Epithelial cell of esophagus (primary cell): ENCODE data around the gene TMEM52.

ENCODE experiments used
- DNase-seq: peaks from one replicate; pipeline ENCODE4 v3.0.0; 2010; ENCODE audit warnings: low read depth
- H3K4me3 ChIP-seq: 2 replicates; pipeline ENCODE4 v1.5.1; 2011; ENCODE audit warnings: mild to moderate bottlenecking, low read length, control low read depth
- TF ChIP-seq, protein P1 (sequence below): IDR thresholded peaks from 2 replicates; pipeline ENCODE4 v1.5.1; 2011; ENCODE audit warnings: low read depth, mild to moderate bottlenecking, low read length, control low read depth, inconsistent platforms; ENCODE audit not compliant: insufficient read depth; ENCODE audit errors: missing control alignments

Gene TMEM52

DNA sequence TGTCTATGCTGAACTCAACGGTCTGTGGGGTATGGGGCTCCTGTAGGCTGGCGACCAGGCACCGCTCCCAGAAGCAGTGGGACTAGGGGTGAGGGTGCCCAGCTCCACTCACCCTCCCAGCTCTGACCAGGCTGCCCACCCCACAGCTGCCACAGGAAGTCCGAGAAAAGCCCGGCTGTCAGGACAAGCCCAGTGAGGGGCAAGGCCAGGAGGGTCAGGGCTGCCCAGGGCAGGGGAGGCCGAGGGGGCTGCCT is 3.5 kb upstream of the TMEM52 start:
- no peak overlapping the region for H3K4me3 ChIP-seq
- TF ChIP-seq, protein P1, sequence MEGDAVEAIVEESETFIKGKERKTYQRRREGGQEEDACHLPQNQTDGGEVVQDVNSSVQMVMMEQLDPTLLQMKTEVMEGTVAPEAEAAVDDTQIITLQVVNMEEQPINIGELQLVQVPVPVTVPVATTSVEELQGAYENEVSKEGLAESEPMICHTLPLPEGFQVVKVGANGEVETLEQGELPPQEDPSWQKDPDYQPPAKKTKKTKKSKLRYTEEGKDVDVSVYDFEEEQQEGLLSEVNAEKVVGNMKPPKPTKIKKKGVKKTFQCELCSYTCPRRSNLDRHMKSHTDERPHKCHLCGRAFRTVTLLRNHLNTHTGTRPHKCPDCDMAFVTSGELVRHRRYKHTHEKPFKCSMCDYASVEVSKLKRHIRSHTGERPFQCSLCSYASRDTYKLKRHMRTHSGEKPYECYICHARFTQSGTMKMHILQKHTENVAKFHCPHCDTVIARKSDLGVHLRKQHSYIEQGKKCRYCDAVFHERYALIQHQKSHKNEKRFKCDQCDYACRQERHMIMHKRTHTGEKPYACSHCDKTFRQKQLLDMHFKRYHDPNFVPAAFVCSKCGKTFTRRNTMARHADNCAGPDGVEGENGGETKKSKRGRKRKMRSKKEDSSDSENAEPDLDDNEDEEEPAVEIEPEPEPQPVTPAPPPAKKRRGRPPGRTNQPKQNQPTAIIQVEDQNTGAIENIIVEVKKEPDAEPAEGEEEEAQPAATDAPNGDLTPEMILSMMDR, result no peak
- DNase-seq, result no peak

DNA sequence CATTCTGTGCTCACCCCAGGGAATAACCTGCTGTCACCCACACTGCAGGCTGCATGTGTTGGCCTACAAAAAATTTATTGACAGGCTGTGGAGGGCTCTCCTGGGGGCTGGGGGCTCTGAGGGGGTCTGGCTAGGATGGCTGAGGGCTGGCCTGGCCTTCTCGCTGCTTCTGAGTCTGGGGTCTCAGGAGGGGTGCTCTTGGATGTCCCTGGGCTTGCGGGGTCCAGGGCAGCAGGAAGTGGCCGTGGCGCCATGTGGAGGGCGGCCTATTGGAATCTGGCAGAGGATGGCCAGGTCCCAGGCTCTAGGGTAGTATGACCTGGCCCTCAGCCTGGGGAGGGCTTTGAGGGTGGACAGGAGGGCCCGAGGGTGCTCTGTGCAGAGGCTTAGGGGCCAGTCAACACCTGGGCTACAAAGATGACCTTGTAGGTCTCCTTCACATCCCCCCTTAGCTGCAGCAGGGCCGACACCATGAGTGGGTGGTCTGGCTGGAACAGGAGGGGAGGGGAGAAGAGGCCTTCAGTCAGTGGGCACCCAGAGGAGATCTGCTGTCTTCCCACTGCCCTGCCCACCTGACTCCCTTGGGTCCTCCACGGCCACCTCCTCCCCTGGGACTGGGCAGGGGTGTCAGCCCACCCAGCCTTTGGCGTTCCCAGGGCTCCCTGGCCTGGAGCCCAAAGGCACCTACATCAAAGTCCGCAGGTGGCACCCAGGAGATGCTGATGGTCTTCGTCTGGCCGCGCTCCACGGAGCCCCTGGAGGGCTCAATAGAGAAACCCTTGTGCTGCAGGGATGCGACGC is 3.0 kb upstream of the TMEM52 start:
- no peak overlapping the region for H3K4me3 ChIP-seq
- TF ChIP-seq, protein P1, result no peak
- no peak for DNase-seq

DNA sequence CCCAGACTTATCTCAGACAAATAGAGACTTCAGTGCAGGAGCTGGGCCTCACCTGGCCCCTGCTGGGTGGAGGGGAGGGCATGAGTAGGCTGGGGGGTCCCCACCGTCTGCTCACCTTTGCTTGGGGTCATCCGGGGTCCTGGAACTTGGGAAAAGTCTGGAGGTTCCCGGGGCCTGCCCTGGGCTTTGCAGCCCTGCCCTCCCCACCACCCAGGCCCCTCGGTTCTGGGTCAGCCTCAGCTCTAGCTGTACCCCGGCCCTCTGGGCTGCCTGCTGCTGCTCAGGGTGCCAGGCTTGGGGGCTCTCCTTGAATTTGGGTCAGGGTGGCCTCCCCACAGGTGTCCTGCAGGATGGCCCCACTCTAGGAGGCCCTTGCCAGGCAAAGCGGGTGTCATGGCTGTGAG is 2.4 kb upstream of the TMEM52 start:
- no peak for DNase-seq

DNA sequence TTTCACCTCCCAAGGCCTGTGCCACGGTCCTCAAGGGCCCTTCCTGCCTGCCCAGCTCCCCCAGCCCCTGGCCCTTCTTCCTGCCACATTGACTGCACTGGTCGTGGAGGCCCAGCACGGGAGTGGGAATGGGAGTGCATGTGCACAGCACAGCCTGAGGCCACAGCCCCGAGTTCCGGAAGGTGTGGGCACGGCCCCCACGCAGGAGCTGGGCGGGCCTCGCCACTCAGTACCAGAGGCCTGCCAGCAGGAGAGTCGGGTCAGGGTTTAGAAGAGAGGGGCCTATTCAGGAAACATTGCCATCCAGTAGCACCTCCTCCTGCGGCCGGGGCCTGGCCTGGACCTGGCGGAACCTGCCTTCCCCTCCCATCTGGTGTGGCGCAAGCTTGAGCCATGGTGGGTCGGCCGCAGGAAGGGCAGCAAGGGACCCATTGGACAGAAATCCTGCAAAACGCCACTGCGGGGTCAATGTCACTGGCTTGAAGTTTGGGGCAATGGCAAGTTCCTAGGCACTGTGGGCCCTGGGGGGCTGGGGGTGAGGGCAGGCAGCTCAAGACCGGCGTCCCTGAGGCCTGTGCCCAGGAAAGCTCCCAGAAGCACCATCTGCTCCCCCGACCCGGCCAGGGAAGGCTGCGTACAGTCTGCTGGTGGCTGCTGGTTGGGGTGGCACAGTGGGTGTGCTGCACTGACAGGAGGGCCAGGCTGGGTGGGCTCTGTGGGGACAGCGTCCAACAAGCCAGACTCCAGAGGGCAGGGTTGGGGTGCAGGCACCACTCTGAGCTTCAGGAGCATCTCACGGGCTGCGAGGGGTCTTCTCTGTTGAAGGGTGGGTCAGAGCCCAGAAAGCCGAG is 1.8 kb upstream of the TMEM52 start:
- TF ChIP-seq, protein P1, result no peak
- DNase-seq, result no peak
- no peak overlapping the region for H3K4me3 ChIP-seq

More for the DNA sequence above, 2.4 kb upstream of the TMEM52 start:
- TF ChIP-seq, protein P1, result no peak
- H3K4me3 ChIP-seq, result no peak overlapping the region

DNA sequence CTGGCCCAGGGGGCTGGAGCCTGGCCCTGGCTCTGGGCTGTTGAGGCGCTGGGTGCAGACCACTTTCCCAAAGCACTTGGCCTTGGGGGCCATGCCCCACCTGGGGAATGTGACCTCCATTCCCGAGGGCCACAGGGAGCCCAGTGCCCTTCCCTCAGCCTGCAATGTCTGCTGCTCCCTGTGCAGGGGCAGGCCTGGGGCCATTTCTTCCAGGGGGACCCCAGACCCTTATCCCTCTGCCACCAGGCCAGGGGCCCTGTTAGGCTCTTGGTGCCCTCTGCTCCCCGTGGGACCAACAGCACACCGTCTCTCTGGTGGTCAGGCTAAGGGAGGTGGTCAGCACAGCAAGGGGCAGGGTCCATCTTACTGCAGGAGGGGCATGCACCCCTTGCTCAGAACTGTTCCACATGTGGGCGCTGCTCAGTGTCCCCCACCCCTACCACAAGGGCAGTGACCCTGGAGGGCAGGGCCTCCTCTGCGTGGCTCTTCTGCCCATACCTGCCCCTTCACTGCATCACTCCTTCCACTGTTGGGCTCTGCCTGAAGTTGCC is 1.1 kb upstream of the TMEM52 start:
- DNase-seq, result no peak
- peak overlapping the region; percentile 29 for H3K4me3 ChIP-seq
- TF ChIP-seq, protein P1, result no peak

DNA sequence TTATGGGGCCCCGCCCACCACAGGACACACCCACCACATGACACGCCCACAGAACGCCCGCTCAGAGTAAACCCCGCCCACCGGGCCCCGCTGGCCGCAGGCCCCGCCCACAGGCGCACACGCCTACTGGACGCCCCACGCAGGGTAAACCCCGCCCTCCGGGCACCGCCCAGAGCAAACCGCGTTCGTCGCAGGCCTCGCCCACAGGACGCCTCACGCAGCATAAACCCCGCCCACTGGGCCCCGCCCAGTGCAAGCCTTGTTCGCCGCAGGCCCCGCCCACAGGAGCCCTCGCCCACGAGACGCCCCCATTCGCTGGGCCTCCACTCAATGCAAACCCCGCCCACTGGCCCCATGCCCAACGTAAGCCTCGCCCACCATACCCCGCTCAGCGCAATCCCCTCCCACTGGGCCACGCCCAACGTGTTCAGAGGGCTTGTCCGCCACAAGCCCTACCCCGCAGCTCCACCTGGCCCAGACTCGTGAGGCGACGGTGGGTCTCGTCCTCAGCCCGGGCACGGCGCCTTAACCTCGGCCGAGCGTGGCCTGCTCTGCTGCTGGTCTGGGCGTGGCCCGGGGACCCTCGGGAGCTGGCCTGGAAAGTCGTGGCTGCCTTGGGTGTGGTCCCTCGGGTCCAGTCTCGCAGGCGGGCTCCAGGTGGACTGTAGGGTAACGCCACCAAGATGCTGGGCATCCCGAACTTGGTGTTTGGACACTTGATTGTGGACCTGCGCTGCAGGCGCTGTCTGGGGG is 401 bp upstream of the TMEM52 start:
- TF ChIP-seq, protein P1, result no peak

More for the DNA sequence above, 401 bp upstream of the TMEM52 start:
- peak overlapping the region; percentile 45 for H3K4me3 ChIP-seq
- peak; percentile 98 for DNase-seq
